GM10847 (cell line): ENCODE measurements around the gene SFT2D3.

Experiments used
- POLR2A ChIP-seq: IDR thresholded peaks from 2 replicates; pipeline ENCODE4 v1.6.1; 2011; ENCODE audit not compliant: insufficient read length; ENCODE audit errors: extremely low read depth

The SFT2D3 gene

GRCh38 chr2:127690696-127691095 is 10.6 kb upstream of the SFT2D3 start:
- TF ChIP-seq POLR2A = no peak

- TF ChIP-seq POLR2A = no peak
Observed at GRCh38 chr2:127694986-127695385, 6.3 kb upstream of the SFT2D3 start.

DNA sequence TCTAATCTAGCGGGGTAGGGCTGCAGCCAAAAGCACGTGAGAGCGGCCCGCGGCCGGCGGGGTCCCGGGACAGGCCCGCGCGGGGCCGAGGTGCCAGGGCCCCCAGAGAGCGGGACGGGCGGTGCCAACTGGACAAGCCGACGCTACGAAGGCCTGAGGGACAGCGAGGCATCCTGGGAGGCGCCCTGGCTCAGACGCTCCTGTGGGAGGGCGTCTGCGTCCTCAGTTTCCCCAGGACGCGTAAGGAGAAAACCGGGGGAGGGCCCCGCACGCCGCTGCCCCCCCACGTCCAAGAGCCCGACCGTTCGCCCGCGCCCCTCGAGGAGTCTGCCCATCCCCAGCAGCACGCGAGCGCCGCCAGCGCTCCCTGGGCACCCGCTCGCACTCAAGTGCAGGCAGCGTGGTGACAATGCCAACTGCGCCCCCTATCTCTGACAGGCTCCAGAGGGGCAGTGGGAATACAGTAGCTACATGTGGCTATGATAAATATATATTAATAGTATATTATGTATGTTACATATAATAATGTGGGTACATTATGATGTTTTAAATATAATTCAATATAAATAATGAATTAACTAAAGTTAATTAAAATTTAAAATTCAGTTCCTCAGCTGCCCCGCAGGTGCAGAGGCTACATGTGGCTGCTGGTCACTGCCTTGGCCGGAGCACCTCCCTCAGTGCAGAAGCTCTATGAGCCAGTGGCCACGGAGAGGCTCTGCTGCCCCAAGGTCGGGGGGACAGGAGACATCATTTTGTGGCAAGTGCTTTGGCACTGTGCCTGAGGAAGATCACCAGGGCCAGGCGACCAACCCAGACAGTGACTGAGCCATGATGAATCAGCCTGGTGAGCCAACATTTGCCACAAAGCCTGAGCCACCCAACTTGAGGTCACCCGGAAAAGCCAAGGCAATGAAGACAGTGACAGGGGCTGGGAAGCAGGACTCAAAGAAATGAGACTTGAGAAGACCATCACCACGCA is 5.5 kb upstream of the SFT2D3 start:
- TF ChIP-seq POLR2A = no peak

DNA sequence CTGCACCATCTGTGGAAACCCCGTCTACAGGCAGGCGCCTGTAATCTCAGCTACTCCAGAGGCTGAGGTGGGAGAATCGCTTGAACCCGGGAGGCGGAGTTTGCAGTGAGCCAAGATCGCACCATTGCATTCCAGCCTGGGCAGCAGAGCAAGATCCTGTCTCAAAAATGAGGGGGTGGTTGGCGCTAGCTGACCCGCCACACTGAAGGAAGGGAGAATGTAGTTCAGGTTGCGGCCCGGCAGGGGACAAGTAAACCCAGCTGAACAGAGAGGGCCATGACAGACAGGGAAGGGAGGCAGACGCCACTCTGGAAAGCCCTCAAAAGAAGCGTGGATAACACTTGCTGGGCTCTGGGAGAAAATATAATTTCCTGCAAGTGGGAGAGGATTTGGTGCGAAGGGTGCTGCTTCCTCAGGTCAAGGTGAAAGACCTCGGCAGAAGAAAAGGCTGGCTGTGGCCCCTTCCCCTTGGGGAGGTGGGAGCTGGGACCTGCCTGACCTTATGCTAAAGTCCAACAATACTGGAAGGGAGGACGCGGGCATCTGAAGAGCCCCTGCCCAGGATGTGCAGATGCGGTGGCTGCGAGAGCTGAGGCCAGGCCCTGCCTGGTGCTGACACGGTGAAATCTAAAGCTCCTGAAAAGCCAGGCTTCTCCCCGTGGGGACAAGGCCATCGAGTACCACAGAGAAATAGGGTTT is 3.7 kb upstream of the SFT2D3 start:
- no peak for TF ChIP-seq POLR2A

DNA sequence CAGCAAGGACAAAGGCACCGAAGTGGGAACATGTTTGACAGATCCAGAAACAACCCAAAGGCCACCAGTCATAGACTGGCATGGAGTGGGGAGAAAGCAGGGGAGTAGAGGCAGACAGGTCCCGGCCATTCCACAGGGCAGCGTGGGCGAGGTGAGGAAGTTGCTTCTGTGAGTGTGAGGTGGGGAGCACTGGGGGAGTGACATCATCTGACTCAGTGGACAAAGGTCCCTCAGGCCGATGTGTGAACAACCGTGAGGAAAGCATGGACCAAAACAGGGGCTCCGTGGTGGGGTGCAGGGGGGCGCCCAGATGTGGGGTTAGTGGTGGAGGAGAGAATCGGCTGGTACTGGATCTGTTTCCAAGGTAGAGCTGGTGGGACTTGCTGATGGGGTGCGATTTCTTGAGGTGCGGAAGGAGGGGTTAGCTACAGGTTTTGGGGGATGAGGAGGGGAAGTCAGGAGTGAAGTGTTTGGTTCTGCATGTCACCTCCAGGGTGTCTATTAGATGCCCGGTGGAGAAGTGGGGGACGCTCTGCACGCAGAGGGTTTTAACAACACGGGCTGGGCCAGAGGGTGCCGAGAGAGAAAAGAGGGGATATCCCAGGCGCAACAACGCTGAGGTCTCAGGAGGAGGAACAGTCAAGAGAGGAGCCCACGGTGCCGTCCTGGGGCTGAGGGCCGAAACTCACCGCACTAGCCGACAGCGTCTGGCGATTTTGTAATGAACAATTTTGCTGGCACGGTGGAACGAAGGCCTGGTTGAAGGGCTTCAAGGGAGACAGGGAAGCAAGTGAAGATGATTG is 2.5 kb upstream of the SFT2D3 start:
- TF ChIP-seq POLR2A = no peak

DNA sequence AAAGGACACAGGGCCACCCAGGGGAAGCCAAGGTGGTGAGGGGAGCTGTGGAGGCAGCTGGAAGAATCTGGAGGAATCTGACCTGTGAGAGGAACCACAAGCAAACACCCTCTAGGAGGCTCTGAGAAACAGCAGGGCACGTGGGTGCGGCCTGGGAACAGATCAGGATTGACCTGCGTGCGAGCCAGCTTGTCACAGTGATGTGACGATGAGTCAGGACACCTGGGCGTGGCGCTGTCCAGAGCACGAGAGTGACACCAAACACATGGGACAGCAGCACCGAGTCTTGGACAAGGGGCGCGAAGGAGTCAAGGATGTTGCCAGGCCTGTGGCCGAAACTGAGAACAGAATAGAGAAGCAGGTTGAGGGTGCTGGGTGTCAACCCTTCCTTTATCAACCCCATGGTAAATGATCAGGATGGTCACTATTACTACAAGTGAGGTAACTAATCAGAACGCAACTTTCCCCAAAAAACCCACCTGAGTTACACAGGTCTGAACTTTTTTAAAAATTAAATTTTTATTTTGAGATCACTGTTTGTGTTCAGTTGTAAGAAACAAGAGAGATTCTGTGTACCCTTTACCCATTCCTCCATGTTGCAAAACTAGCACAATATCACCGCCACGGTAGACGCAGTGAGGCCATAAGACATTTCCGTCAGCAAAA is 637 bp upstream of the SFT2D3 start:
- TF ChIP-seq POLR2A = no peak

DNA sequence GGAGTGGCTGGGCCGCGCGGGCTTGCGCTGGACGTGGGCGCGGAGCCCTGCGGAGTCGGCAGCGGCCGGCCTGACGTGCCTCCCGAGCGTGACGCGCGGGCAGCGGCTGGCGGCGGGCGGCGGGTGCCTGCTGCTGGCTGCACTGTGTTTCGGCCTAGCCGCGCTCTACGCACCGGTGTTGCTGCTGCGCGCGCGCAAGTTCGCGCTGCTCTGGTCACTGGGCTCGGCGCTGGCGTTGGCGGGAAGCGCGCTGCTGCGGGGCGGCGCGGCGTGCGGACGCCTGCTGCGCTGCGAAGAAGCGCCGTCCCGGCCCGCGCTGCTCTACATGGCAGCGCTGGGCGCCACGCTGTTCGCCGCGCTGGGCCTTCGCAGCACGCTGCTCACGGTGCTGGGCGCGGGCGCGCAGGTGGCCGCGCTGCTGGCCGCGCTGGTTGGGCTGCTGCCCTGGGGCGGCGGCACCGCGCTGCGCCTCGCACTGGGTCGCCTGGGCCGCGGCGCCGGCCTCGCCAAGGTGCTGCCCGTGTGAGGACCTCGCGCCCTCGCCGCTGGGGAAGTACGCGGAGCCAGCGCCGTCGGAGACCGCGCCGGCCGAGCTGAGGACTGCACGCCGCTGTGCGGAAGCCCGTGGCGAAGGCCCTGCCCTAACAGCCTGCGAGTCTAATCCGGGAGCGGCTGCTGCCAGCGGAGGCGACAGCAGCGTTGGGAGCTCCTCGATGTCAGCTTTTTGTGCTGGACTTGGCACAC is 526 bp downstream of the SFT2D3 start:
- no peak for TF ChIP-seq POLR2A

DNA sequence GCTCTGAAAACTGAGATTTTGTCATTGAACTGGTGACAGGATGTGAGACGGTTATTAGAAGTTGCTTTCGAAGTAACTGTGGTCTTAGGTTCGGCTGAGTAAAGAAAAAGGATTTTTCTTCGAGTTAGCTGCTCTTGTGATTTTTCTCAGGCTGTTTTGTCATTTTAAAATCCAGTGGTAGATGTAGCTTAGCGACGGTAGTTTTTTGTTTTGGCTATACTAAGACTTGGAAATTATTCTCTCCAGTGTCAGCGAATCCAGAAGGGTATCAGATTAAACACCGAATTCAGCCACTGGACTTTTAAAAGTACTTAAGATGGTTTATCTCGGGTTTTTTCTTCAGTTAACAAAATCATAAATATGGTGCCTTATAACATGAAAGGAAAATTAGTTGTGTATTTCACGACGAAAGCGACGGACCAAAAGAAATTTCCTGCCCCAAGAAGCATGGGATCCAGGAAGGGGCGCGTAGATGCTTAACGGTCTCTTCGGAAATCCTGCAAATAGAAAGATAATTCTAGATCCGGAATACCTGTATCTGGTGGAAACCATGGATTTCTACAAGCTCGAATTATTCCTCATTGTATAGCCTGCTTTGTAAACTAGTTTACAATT is 1.2 kb downstream of the SFT2D3 start:
- TF ChIP-seq POLR2A = no peak

DNA sequence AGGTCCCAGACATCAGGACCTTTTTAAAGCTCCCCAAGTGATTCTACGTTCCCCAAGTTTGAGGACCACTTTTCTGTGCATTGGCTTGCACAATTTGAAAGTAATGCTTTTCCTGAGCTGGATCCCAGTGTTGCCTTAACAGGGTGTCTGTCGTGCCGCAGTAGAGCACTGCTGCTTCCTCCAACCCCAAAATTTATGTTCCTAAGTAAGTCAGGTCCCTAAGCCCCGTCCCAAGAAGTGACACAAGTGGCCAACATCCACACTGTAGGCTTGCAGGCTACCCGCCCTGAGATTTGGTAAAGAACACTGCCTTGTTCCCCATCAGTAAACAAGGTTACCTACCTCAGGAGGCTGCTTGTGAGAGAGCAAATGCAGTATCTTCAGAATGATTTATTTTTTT is 2.0 kb downstream of the SFT2D3 start:
- no peak for TF ChIP-seq POLR2A

DNA sequence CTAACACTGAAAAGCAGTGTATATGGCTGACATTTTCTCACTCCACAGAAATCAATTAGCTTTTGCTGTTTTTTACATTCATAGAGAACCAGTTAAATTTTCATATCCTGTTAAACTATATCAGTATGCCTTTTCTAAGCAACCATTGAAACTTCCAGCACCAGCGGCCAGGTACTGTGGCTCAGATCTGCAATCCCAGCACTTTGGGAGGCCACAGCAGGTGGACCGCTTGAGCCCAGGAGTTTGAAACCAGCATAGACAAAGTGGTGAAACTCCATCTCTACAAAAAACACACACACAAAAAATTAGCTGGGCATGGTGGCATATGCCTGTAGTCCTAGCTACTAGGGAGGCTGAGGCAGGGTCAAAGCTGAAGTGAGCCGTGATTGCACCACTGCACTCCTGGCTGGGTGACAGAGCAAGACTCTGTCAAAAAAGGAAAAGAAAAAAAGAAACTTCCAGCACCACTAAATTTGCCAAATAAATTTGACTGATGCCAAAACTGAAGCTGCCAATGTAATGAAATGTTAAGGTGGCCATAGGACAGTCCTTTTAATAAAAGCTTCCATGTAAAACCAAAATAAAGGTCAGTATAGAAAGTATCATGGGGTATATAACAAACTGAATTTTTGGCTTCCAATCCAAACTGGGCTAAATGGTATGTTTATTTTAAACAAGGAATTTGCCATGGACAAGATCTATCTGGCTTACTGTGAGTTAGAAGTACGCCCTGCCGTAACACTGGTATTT is 3.5 kb downstream of the SFT2D3 start:
- TF ChIP-seq POLR2A = no peak

GRCh38 chr2:127705391-127706065 is 4.2 kb downstream of the SFT2D3 start:
- TF ChIP-seq POLR2A = no peak

GRCh38 chr2:127706215-127706990 is 5.1 kb downstream of the SFT2D3 start:
- TF ChIP-seq POLR2A = no peak
